ENCODE results near the gene NR1I3.

NR1I3 gene

DNA sequence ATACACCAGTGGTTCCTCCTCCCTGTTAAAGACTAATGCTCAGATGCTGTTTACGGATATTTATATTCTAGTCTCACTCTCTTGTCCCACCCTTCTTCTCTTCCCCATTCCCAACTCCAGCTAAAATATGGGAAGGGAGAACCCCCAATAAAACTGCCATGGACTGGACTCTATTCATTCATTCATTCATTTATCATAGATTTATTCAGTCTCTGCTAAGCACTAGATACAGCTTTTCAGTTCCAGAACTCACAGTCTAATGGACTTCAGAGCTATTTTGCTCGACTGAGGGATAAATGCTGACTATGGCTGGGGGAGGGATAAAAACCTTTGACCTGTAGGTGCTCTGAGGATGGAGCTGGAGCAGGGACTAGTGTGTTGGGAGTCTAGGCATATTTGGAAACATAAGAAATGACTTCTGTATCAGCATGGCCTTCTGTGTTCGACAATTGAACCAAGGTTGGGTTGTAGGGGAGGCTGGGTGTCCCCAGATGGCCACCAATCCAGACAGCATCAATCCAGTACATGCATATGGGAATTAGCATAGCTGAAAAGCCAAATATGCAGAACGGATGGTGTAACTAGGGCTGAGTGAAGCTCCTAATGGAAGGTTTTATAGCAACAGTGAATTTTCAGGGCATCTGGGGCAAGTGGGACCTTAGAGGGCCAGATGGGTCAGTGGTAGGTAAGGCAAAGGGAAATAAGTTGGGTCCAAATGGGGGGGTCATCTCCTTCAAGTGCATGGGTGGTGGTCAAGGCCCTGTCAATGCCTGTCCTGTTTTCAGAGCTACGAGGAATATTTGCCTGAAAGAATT, 18.7 kb downstream of the NR1I3 start:
- no peak overlapping the region for H3K4me3 ChIP-seq (ENCODE audit: low read depth, low read length)

DNA sequence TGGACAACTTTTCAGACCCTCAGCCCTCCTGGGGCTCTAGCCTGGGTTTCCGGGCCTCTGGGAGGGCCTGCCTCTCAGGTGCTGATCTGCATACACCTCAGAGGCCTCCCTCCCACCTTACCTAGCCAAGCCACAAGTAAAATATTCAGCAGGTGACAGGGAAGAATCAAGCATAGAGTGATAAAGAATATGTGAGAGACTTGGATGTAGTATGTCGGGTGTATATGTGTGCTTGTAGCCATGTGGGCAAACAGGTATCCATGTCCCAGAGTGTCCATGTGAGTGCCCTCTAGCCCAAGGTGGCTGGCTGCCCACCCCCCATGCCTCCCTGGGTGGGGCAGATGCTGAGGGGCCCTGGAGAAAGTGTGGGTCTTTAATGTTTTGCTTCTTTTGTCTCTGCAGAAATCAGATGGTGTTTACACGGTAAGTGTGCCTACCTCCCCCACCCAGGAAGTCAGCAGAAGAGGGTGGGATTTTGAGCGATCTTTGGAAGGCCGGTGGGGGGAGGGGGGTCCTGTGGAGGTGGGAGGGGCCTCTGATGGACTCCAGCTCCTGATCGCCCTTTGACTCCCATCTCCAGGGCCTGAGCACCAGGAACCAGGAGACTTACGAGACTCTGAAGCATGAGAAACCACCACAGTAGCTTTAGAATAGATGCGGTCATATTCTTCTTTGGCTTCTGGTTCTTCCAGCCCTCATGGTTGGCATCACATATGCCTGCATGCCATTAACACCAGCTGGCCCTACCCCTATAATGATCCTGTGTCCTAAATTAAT, 19.5 kb downstream of the NR1I3 start:
- no peak overlapping the region for H3K4me3 ChIP-seq (ENCODE audit: low read depth, low read length)

DNA sequence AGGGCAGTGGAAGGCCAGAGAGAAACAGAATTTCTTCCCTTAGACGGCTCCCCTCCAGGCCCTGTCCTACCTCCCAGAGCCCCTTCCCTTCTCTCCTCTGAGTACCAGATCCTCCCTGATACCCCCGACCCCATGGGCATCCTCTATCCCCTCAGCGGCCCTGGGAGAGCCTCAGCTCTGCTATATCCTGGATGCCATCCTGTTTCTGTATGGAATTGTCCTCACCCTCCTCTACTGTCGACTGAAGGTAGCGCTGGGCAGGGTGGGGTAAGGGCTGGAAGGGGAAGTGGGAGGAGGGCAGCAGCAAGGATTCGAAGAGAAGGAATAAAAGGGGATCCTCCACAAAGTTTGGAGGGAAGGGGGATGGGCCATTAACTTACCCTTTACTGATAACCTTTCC, 20.2 kb downstream of the NR1I3 start:
- H3K4me3 ChIP-seq (ENCODE audit: low read depth, low read length) = no peak overlapping the region

DNA sequence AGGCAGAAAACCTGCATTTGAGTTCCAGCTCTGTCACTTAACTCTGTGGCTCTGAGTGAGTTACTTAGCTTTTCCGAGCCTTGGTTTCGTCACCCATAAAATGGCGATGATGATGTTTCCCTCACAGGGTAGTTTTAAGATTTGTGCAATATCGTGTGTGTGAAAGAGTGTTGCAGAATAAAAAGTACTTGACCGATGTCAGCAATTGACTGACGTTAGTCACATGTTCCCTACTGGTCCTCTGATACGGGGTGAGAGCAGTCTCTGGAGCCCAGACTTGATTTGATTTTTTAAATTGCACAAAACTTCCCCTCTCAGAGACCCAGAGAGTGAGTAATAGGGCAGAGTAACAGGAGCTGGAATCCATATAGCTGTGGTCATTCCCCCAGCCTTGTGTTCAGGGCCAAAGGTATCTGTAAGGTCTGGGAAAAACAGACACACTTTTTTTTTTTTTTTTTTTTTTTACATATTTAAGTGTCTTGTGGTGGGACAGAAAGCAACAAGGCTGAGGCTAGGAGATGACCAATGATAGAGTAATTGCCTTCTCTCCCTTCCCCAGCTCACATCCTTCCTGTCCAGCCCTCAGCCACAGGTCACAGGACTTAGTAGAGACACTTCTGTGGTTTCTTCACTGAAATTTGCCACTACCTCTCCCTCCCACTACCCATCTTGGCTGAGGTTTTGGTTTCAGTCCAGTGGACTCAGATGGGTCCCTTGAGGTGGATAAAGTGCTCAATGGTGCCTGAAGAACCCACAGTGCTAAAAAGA, 20.9 kb downstream of the NR1I3 start:
- H3K4me3 ChIP-seq (ENCODE audit: low read depth, low read length) = no peak overlapping the region

DNA sequence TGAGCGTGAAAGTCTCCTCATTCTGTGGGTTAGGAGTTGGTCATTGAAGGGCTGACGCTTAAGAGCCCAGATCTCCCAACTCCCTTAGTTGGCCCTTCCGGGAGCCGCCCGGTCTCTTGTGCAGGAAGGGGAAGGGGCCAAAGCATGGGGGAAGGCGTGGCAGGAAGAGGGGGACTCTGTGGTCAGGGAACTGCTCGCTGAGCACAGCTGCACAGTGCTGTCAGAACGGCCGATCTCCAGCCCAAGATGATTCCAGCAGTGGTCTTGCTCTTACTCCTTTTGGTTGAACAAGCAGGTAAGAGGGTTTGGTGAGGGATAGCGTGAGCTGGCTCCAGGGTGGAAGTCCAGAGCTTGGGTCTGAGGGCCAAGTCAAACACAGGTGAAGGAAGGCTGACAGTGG, 22.9 kb downstream of the NR1I3 start, which contains the start of gene FCER1G:
Gene FCER1G (plus strand): TSS at position 220 of the 400 bp plus-strand sequence. CDS start 27 bp downstream, at position 247.
- no peak within 1 kb of the TSS for H3K4me3 ChIP-seq (ENCODE audit: low read depth, low read length)

DNA sequence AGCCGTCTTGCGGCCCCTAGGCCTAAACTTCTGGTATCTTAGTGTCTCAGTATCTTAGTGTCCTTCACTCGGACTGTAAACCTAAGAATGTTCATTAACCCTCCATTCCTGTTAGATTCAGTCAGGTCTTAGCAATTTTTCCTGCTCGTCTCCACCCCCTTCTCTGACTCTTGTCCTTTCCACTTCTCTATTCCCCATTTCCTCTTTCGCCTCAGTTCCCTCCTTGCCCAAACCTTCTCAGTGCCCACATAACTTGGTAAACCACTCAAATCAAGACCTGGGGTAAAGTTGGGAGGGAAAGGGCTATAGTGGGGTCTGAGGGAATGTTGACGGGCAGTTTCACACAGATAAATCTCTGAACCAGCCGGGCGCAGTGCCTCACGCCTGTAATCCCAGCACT, 23.6 kb downstream of the NR1I3 start:
- H3K4me3 ChIP-seq (ENCODE audit: low read depth, low read length) = no peak overlapping the region

DNA sequence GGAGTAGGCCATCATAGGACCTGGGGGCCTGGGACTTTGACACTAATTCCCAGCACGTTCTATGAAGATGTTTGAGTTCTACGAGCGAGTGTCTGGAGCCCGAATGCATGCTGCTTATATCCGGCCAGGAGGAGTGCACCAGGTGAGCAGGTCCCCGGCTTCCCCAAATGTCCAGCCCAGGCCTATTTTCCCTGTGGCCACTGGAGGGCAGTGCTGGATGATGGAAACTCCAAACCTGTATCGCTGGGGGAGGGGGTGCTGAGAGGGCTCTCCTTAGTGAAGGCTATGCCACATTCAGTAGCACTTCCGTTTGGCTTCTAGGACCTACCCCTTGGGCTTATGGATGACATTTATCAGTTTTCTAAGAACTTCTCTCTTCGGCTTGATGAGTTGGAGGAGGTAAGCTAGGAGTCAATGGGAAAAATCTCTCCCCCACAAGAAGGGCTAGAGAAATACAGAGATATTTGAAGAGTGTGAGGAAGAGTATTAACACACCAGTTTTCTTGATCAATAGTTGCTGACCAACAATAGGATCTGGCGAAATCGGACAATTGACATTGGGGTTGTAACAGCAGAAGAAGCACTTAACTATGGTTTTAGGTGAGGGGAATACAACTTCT, 28.1 kb downstream of the NR1I3 start:
- no peak overlapping the region for H3K4me3 ChIP-seq (ENCODE audit: low read depth, low read length)

DNA sequence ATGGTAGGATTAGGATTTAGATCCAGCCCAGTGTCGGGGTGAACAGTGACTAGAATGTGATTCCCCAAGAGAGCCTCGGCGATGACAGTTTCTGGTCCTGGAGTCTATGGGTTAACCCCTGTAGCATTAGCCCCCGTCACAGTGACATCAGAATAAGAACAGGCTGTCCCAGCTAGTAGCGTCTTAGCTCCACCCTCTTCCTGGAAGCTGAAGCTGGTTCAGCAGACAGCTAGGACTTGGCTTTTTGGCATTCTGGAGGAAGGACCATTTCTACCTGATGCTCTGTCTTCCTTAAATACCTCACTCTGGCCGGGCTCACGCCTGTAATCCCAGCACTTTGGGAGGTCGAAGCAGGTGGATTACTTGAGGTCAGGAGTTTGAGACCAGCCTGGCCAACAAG, 30.8 kb downstream of the NR1I3 start:
- H3K4me3 ChIP-seq (ENCODE audit: low read depth, low read length) = no peak overlapping the region

DNA sequence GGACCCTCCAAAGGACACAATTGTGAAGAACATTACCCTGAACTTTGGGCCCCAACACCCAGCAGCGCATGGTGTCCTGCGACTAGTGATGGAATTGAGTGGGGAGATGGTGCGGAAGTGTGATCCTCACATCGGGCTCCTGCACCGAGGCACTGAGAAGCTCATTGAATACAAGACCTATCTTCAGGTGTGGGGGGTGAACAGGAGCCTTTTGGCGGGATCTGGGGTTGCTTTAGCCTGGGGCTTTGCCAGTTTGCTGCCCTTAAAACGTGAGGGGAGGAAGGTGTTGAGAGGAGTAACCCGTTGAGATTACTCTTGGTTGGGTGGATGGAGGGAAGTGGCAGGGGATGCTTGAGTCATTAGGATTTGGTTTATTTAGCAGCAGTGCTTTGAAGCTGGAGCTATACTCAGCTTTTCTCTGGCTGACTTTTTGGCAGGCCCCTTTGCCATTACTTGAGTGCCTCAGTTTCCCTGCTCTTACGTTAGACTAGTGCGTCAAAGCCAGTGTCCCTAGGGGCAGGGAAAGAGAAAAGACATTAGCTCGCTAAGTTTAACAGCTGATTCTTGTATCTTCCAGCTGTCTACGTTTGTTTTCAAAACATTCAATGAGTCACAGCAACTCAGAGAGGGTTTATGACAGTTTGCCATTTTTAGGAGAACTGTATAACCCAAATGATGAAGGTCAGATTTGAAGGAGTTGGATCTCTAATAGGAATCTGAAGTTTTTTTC, 31.4 kb downstream of the NR1I3 start:
- H3K4me3 ChIP-seq (ENCODE audit: low read depth, low read length) = no peak overlapping the region

DNA sequence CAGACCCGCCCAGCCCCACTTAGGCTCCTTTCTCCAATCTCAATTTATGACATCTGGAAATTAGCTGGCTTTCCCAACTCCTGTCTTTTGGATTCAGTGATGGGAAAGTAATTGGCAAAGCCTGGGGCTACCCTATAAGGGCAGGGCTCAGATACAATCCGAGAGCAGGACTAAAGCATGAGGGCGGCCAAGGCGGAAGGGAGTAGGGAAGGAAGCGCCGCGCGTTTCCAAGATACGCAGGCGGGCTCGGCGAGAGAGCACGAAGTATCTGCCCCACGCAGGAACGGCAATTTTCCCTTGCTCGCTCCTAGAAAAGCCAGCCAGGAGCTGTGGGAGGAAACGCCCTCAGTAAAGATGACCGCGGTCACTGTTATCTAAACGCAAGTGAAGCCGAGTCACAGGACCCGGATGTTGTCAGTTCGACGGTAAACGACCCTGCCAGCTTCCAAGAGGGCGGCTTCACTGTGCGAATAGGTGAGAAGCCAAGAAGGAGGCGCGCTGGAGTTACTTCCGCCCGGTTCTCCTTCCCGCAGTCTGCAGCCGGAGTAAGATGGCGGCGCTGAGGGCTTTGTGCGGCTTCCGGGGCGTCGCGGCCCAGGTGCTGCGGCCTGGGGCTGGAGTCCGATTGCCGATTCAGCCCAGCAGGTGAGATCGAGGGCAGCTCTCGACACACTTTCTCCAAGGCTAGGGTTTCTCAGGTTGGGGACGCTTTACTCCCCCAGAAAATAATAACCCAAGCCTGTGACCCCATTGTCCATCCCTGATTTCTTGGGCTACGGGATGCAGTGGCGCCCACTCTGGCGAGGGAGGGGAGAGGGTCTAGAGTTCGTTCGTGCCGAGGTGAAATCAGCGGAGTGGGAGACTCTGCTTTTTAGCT, 35.9 kb downstream of the NR1I3 start, which contains the start of gene NDUFS2:
Gene NDUFS2 (plus strand): TSS at position 532 of the 877 bp plus-strand sequence. CDS start 19 bp downstream, at position 551.
- peak within 1 kb of the TSS; percentile 72 for H3K4me3 ChIP-seq (ENCODE audit: low read depth, low read length)

DNA sequence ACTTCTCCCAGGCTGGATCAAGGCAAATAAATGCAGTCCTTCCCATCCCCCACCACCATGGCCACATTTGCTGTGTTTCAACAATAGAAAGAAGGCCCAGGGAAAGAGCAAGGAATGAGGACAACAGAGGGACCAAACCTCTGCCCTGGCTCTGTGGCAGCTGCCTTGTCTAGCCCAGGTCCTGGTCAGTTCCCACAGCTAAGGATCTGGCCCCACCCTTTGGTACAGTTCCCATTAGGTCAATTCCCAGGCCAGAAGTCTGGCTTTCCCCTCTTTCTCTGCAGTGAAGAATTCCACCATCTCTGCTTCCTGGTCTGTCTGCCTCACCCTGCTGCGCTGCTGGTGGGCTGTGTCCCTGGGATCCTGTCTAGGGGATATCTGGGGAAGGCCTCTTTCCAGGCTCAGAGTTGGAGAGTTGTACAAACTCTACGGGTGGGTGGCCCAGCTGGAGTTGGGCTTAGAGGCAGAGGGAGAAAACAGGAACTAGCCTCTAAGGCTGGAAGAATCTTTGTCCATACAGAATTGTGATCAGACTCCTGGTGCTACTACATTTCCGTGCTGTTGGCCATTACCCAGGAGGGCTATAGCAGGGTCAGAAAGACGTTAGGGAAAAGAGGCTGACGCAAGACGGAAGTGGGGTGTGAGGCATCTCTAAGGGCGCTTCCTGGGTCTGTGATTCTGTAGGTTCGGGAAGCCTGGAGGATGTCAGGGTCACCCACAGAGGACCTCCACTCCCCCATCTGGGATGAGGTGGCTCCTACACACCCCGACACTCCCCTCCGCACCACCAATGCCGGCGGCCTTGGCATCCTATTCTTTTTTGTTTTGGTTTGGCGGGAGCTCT, 36.8 kb downstream of the NR1I3 start:
- peak overlapping the region; percentile 8 for H3K4me3 ChIP-seq (ENCODE audit: low read depth, low read length)

DNA sequence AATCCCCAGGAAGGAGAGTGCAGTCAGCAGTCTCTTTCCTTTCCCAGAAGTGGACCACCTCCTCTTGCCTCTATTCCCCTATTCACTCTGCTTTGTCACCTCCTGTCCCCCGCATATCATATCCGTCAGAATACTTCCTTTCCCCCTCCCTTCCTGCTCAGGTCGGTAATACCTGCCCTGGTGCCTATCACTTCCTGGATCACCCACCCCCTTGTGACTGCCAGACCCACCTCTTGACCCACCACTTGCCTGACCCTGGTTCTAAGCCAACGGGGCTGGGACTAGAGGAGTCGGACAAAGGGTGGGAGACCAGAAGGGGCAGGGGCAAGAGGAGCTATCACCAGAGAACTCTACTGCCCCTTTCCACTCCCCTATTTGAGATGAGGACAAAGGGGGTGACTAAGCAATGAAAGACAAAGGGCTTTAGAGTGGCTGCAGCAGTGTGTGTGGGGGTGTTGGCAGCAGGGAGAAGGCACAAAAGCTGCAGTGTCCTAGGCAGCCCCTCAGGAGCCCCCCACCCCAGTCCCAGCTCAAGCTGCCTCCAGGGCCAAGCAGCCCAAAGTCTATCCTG, 37.5 kb downstream of the NR1I3 start:
- no peak overlapping the region for H3K4me3 ChIP-seq (ENCODE audit: low read depth, low read length)

DNA sequence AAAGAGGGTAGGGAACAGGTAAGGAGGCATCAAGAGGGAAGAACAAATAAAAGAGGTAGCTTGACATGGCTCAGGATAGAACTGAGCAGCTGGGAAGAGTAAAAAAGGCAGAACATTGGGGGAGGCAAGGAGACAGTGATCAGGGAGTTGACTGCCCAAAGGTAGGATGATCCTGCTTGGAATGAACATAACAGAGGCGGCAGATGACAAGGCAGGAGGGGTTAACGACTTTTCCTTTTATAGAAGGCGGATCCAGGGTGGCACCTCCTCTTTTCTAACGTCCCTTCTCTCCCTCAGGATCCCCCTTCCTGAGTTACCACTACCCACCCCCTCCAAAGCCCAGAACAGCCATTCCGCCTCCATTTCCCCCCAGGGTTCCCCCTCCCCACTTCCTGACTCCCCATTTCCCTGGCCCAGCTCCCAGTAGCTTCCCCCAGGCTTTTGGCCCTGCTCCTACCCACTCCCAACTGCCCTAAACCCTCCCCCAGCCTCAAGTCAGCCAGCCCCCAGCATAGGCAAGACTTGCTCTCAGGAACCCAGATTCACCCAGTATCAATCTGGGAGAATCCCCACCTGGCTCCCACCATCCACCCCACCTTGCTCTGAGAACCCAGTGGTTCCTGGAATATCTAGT, 38.4 kb downstream of the NR1I3 start:
- no peak overlapping the region for H3K4me3 ChIP-seq (ENCODE audit: low read depth, low read length)

DNA sequence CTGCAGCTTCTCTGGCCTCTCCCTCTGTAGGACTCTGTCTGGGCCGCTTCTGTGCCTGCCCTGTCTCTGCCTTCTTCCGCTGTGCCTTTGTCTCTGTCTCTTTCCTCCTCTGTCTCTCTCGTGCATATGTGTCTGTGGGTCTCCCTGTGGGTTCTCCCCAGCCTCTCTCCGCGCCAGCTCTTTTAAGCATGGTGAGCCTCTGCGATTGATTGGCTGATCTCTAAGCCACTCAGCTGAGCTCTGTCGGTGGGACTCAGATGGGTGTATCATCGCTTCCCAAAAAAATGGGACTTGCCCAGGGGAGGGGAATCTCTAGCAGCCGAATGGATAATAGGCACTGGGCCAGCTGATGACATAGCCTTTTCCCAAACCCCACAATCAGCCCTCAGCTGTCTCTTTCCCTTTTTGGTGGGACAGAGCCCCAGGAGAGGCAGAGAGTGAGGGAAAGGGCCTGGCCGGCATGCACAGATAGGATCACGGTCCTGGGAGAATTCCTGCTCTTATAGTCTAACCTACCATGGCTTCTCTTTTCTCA, 39.0 kb downstream of the NR1I3 start, which contains the start of gene ADAMTS4:
Gene ADAMTS4 (minus strand): TSS at position 158 of the 535 bp plus-strand sequence. CDS start 427 bp downstream, outside the sequence.
- no peak within 1 kb of the TSS for H3K4me3 ChIP-seq (ENCODE audit: low read depth, low read length)

DNA sequence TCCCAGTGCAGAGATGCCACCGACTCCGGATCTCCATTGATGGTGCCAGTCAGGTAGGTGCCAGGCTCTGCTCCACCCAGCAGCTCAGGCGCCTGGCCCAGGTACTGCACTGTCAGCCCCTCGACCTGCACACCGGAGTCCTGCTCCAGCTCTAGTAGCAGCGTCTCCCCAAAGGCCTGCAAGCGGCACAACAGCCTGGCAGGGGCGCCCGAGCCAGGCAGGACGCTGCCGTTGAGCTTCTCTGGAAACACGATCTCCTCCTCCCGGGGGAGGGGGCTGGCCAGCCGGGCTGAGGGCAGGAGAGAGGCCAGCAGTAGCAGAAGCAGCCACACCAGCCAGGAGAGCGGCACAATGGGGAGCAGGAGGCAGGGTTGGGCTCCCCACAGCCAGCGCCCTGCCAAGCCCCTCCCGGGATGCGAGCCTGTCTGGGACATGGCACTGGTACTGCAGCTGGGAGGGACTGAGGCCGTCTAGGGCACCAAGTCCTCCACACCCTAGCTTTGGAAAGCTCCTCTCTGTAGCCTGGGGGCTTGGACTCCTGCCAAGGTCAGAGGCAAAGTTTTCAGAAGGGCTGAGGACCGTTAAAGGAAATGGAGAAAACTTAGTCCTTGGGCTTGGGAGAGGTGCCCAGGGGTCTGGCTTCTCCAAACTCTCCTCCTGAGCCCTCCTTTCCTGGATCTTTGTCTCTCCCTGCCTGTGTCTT, 39.7 kb downstream of the NR1I3 start:
- H3K4me3 ChIP-seq (ENCODE audit: low read depth, low read length) = no peak overlapping the region

DNA sequence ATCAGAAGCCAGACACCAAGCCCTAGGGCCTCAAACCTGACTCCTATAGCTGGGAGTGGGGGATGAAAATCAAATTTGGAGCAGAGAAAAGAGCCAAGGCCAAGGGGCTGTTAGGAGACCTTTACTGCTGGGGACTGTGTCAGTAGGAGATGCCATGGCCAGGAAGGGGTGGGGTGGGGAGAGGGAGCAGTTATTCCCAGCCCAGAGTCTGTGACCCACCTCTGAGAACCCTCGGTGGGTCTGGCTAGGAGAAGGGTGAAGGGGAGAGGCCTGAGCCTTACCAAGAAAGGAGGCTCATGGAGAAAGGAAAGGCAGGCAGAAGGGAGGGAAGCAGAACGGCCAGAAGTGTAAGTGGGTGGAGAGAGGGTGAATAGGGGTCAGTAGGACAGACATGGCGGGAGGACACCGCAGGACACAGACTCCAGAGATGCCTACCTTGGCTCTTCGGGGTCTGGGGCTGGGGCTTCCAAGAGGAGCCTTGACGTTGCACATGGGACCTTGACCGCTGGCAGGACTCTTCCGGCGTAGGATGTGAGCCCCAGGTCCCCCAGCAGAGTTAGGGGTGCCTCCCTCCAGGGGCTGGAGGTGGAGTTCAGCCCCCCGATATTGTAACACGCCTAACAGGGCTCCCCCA, 40.3 kb downstream of the NR1I3 start:
- peak overlapping the region; percentile 8 for H3K4me3 ChIP-seq (ENCODE audit: low read depth, low read length)
